NCI-H2107 (cell line): ENCODE data around the gene SIAH2.
"Not testable (repeated sequence)": the region's sequence is repeated elsewhere in the genome, so short reads cannot be mapped to it uniquely, and the experiment has no call there.

ENCODE experiments used
- DNase-seq: peaks from one replicate; lab custom pipeline; 2025; lab: John Stamatoyannopoulos, UW

SIAH2 gene, protein sequence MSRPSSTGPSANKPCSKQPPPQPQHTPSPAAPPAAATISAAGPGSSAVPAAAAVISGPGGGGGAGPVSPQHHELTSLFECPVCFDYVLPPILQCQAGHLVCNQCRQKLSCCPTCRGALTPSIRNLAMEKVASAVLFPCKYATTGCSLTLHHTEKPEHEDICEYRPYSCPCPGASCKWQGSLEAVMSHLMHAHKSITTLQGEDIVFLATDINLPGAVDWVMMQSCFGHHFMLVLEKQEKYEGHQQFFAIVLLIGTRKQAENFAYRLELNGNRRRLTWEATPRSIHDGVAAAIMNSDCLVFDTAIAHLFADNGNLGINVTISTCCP

DNA sequence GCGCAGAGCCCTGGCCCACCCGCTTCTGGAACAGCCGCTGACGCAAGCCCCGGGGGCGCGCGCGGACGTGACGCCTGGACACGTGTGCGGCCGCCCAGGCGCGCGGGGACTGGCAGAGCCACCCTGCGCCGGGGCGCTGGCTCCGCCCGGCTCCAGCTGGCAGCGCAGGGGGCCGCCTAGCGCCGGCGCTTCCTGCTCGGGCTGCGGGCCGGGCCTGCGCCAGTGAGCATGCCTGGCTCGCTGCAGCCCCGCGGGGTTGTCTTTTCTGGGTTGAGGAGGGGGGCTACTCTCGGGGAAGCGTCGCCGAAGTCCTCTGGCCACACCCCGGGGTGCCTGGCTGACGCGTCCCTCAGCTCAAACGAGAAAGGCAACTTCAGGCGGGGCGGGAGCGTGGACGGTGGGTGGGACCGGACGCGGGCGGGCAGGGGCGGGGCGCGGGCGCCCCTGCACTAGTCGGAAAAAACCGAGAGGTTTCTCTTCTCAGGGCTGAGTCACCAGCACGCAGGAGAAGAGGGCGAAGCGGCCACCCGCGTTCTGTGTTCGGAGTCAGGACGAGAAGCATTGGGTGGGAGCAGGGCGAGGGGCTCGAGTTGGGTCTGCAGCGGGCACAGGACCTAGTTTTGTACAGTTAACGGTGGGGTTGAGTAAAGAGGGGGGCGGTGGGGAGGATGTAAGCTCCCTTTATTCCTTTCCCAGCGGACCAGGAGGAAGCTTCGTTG lies at the start of gene SIAH2:
SIAH2 (minus strand) TSS at position 48 of the 719 bp plus-strand sequence. CDS start 320 bp downstream, outside the sequence.
- DNase-seq, result peak; percentile 89

GRCh38 chr3:150811984-150812383 lies 49.0 kb upstream of the SIAH2 start:
- no peak for DNase-seq

DNA sequence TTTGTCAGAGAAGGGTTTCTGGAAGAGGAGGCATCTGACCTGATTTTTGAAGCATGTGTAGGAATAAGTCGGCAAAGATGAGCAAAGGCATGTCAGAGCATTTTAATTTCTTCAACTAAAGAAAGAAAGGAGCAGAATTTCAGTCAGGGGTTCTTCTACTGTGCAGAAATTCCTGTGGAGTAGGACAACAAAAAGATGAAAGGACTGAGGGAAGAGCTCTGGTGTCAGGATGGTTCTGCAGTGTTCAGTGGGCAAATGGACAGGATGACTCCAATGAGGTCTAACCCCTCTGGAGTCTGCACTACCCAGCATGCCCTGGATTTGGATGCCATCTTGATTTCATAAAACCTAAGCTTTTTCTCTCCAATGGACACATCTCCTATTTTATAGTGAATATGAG lies 47.7 kb upstream of the SIAH2 start:
- no peak for DNase-seq

DNA sequence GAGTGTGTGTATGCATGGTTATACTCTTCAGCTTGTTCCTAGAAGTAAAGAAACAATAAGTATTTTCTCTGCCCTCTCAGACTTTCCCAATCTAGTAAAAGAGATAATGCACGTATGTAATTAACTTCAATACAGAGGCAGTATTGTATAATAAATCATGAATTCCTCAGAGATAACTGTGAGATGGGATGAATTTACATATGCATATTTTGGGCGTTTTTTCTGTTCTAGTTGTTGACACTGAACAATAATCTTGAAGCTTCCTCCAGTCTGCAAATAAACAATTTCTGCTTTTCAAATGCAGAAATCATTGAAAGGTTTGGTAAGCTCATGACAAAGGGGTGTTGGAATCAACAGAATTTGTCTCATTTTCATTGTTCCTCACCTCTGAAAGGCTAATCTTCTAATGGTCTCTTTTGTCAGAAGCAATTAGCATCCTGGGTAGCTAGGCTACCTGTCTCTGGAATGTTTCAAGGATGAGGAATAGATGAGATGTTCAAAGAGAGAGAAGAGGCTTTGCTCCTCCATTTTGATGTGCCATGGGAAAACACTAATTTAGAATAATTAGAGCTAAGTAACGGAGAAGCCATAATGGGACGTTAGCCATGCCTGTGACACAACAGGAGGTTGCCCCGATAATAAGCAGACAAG lies 43.3 kb upstream of the SIAH2 start:
- DNase-seq, result no peak

- DNase-seq, result no peak
These were observed 42.4 kb upstream of the SIAH2 start for GRCh38 chr3:150805354-150805753.

DNA sequence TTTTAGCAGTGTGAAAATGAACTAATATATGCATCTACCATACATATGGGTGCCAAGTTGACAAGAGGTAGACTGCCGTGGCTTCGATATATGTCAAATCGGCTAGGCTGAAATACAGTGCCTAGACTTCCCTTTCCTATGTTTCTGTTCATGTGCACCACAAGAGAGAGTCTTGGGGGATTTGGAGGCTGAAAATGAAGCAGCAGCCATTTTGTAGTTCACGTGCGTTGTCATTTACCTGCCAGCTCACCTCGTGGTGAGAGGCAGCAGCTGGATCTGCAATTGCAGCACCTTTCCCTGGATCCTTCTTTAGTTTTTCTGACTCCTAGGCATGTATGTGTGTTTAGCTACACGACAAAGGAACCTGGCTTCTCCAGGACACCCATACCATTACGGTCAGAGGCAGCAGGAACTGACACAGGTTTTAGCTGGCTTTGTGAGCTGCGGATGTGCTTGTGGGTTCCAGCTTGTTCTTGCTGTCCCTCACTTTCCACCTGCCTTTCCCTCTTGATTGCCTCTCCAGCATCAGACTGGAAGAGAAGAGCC lies 40.5 kb upstream of the SIAH2 start:
- DNase-seq, result no peak

DNA sequence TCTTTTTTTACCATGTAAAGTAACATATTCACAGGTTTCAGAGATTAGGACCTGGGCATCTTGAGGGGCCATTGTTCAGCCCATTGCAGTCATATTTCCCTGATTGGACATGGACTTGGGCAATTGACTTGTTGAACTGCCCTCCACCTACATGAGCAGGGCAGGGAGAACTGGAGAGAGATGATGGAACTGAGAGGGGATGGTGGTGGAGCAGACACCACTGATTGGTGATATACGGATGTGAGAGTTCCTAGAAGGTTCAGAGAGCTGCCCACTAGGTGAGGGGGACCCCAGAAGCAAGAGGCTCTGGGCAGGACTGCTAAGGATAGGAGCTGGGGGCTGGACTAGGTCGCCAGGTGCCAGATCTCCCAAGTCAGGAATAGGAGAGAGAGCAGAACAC lies 37.8 kb upstream of the SIAH2 start:
- DNase-seq, result no peak

- peak; percentile 22 for DNase-seq
These were observed 35.2 kb upstream of the SIAH2 start for GRCh38 chr3:150798122-150798618.

- no peak for DNase-seq
These were observed 34.2 kb upstream of the SIAH2 start for GRCh38 chr3:150797155-150797554.

DNA sequence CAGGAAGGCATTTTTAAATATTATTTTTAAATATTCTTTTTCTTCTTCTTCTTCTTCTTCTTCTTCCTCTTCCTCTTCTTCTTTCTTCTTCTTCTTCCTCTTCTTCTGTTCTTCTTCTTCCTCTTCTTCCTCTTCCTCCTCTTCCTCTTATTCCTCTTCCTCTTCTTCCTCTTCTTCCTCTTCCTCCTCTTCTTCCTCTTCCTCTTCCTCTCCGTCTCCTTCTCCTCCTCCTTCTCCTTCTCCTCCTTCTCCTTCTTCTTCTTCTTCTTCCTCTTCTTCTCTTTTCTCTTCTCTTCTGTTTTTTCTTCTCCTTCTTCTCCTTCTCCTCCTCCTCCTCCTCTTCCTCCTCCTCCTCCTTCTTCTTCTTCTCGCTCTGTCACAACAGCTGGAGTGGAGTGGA lies 33.6 kb upstream of the SIAH2 start:
- DNase-seq, result not testable (repeated sequence)

DNA sequence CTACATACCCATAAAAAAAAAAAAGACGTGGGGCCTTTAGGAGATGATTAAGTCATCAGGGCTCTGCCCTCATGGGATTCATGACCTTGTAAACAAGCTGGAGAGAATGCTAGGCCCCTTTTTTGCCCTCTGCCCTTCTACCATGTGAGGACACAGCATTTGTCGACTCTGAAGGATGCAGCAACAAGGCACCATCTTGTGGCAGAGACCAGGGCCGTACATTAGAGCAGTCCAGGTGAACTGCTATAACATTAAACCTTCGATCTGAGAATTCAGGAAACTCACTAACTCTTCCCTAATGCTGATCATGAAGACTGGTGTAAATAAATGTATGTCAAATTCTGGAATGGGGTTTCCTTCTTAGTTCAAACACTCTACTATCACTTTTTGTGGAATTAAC lies 30.7 kb upstream of the SIAH2 start:
- DNase-seq, result no peak

DNA sequence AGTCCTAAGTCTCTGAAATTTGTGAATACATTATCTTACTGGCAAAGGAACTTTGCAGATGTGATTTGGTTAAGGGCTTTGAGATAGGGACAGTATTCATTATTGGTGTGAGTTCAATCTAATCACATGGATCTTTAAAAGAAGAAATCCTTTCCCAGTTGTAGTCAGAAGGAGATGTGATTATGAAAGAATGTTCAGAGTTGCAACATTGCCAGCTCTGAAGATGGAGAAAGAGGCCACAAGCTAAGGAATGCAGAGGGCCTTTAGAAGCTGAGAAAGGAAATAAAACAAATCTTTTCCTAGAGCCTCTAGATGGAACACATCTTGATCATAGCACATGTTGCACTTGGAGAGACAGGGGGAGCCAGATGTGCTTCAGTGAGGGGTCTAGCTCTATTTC lies 27.7 kb upstream of the SIAH2 start:
- no peak for DNase-seq

DNA sequence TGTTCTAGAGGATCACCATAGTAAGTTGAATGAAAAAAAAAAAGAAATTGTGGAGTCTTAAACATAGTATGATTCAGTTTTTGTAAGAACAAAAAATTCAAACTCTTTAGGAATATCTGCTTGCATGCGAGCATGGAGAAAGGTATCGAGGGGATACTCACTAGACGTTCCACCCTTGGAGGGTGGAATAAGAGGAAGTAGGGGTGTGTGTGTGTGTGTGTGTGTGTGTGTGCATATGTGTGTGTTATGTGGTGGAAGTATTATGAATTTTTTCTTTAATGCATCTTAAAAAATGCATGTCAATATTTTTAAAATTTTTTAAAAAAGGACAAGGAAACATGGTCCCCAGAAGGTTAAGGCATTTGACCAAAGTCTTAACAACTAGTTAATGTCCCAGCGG lies 26.5 kb upstream of the SIAH2 start:
- DNase-seq, result no peak

DNA sequence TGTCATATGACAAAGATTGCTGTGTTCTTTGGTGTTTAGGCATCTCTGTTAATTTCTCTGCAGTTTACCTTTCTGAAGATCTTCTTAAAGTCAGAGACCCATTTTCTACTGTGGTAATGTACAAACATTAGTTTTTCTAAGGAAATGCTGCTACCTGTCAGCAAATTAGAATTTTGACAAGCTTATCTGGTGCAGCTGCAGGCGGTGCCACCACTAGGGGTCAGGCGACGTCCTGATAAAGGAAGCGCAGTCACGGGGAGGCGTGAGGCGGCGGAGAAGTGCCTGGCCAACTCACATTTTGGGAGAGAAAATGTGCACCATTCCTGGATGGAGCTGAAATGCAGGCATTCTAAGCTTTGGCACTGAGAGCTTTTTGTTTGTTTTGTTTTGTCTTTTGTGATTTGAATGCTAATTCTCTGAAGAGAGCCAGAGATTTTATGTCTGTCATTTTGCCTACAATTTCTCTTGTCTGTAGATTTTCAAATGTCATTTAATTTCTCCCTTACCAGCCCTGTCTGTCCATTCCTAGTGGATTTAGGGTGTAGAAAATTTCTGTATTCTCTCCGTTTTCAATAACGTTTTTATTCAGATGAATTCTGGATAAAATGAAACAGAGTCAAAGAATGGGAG lies 24.9 kb upstream of the SIAH2 start:
- DNase-seq, result peak; percentile 58

DNA sequence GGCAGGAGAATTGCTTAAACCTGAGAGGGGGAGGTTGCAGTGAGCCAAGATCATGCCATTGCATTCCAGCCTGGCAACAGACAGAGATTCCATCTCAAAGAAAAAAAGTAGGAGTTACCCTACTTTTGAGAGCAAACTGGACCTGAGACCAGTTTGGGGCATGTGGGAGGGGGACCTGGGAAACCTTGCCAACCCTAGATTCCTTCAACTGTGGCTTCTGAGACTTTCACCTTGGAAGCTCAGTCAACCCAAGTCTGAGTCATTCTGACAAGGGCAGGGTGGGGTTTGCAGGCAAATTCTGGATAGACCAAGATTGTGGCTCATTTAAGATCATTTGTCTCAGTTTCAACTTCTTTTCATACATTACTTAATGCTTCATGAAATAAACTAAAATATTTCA lies 23.8 kb upstream of the SIAH2 start:
- DNase-seq, result no peak

- no peak for DNase-seq
These were observed 21.8 kb upstream of the SIAH2 start for GRCh38 chr3:150784747-150785125.

- no peak for DNase-seq
These were observed 21.2 kb upstream of the SIAH2 start for GRCh38 chr3:150783920-150784746.

DNA sequence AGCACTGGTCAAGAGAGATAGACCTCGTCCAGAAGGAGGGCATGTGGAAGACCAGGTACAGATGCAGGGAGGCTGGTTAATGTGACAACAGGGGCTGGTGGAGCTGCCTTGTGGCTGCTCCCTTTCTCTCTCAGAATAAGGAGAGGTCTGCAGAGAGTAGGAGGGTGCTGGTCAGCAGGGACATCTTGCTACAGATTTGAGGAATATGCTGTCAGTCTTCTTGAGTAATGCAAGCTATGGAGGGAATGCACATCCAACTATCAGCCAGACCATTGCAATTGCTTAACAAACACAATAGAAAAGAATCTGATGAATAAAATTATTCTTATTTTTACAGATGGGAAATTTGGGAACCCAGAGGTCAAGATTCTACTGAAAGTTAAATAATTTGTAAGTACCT lies 20.3 kb upstream of the SIAH2 start:
- DNase-seq, result no peak

- no peak for DNase-seq
These were observed 16.5 kb upstream of the SIAH2 start for GRCh38 chr3:150779402-150779858.

- no peak for DNase-seq
These were observed 15.9 kb upstream of the SIAH2 start for GRCh38 chr3:150778793-150779401.
